Astrocyte (in vitro differentiated cells and primary cell): ENCODE measurements around the gene MCF2L2.

ENCODE experiments used
- EZH2 ChIP-seq: IDR thresholded peaks from 2 replicates; pipeline ENCODE4 v1.6.1; 2012; ENCODE audit warnings: mild to moderate bottlenecking, low read length, inconsistent platforms; ENCODE audit not compliant: insufficient read depth
- TF ChIP-seq, protein P1 (sequence below): IDR thresholded peaks from 2 replicates; pipeline ENCODE4 v1.5.1; 2011; ENCODE audit warnings: low read depth, mild to moderate bottlenecking, inconsistent platforms, low read length, moderate library complexity; ENCODE audit not compliant: insufficient read depth

DNA sequence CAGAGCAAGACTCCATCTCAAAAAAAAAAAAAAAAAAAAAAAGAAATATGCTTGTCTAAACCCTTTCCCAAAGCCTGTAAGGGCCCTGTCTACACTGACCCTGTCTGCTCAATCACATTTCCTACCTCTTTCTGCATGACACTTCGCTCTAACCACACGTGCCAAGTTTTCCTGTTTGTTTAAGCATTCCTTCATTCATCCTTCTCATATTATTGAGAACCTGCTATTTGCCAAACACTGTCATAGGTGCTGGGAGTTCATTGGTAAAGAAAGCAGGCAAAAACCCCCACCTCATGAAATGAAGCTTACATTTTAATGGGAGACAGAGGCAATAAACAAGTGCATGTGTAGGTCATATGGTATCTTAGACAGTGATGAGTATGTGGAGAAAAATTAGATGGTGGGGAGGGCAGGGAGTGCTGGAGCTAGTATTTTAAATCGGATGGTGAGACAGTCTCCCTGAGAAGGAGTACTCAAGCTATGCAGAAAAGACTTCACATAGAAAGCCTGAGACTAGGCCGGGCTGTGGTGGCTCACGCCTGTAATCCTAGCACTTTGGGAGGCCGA lies 127.3 kb downstream of the MCF2L2 start:
- TF ChIP-seq, protein P1, sequence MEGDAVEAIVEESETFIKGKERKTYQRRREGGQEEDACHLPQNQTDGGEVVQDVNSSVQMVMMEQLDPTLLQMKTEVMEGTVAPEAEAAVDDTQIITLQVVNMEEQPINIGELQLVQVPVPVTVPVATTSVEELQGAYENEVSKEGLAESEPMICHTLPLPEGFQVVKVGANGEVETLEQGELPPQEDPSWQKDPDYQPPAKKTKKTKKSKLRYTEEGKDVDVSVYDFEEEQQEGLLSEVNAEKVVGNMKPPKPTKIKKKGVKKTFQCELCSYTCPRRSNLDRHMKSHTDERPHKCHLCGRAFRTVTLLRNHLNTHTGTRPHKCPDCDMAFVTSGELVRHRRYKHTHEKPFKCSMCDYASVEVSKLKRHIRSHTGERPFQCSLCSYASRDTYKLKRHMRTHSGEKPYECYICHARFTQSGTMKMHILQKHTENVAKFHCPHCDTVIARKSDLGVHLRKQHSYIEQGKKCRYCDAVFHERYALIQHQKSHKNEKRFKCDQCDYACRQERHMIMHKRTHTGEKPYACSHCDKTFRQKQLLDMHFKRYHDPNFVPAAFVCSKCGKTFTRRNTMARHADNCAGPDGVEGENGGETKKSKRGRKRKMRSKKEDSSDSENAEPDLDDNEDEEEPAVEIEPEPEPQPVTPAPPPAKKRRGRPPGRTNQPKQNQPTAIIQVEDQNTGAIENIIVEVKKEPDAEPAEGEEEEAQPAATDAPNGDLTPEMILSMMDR, result no peak
- TF ChIP-seq EZH2, result no peak
